Measurements from ENCODE around the gene BDH1. TPM values are rescaled to one million over a fixed set of nuclear protein-coding genes. Genes with fewer than 3 reads are reported as not detected.

The BDH1 gene
- total and polyA plus RNA-seq, 12 donors, result 5.7 to 31.1 (median 11.5) TPM

- no peaks in the 10 kb centered on the region for H3K9me3 ChIP-seq (replicated peaks in 1 of 3)
- H3K27me3 ChIP-seq, result no peaks in the 10 kb centered on the region
- WGBS, 4 donors, result 91 to 100% (median 94%) methylated on average over 2 to 10 of the region's 10 CpGs
- no peaks in the 10 kb centered on the region for H3K36me3 ChIP-seq (replicated peaks in 1 of 2)
- H3K4me3 ChIP-seq, result no peak overlapping the region
- H3K4me1 ChIP-seq (replicated peaks in 1 of 2), result no peaks in the 10 kb centered on the region
- intact Hi-C loops (cut with DNase I), result no loop called here
- no peak overlapping the region for H3K27ac ChIP-seq
- DNase-seq, result no peak
- TF ChIP-seq, protein P1, sequence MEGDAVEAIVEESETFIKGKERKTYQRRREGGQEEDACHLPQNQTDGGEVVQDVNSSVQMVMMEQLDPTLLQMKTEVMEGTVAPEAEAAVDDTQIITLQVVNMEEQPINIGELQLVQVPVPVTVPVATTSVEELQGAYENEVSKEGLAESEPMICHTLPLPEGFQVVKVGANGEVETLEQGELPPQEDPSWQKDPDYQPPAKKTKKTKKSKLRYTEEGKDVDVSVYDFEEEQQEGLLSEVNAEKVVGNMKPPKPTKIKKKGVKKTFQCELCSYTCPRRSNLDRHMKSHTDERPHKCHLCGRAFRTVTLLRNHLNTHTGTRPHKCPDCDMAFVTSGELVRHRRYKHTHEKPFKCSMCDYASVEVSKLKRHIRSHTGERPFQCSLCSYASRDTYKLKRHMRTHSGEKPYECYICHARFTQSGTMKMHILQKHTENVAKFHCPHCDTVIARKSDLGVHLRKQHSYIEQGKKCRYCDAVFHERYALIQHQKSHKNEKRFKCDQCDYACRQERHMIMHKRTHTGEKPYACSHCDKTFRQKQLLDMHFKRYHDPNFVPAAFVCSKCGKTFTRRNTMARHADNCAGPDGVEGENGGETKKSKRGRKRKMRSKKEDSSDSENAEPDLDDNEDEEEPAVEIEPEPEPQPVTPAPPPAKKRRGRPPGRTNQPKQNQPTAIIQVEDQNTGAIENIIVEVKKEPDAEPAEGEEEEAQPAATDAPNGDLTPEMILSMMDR (IDR thresholded peaks at IDR 0.05), result no peak
- no peak for TF ChIP-seq POLR2A (IDR thresholded peaks at IDR 0.05)
Observed at GRCh38 chr3:197546307-197547085, 9.3 kb downstream of the BDH1 start.

- Histone ChIP-seq H3K36me3 (replicated peaks in 1 of 2) (no peaks in the 10 kb centered on the region), H3K4me1 (replicated peaks in 1 of 2) (no peaks in the 10 kb centered on the region), H3K4me3 (no peak overlapping the region), H3K27me3 (no peaks in the 10 kb centered on the region), H3K27ac (no peak overlapping the region), H3K9me3 (replicated peaks in 1 of 3) (no peaks in the 10 kb centered on the region)
- 82 to 88% (median 86%) methylated on average over 5 of the region's 5 CpGs for whole genome bisulfite sequencing, 4 donors
- TF ChIP-seq POLR2A (IDR thresholded peaks at IDR 0.05), result no peak
- TF ChIP-seq, protein P1 (IDR thresholded peaks at IDR 0.05), result no peak
- intact Hi-C loops (cut with DNase I), result no loop called here
- no peak for DNase-seq
Observed at GRCh38 chr3:197545571-197545970, 10.2 kb downstream of the BDH1 start.

DNA sequence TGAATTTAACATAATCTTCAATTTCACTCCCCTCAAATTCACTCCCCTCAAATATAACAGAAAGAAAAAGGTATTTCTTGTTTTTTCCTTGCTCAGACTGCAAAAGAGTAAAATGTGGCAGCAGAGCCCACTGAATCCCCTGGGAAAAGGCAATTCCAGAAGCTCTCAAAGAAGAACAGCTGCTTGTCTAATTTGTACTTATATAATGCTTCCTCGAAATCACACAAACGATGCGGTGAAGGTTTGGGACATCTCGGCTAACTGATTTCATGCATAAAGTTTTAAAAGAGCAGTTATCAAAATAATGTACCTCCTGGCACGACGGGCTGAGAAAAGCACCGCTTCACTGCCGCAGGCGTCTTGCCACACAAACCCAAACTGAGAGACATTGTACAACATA lies 10.7 kb downstream of the BDH1 start:
- no peaks in the 10 kb centered on the region for H3K4me1 ChIP-seq (replicated peaks in 1 of 2)
- H3K36me3 ChIP-seq (replicated peaks in 1 of 2), result no peaks in the 10 kb centered on the region
- H3K27ac ChIP-seq, result no peak overlapping the region
- WGBS, 4 donors, result 87 to 95% (median 89%) methylated on average over 9 of the region's 9 CpGs
- H3K9me3 ChIP-seq (replicated peaks in 1 of 3), result no peaks in the 10 kb centered on the region
- no peaks in the 10 kb centered on the region for H3K27me3 ChIP-seq
- TF ChIP-seq, protein P1 (IDR thresholded peaks at IDR 0.05), result no peak
- no peak for TF ChIP-seq POLR2A (IDR thresholded peaks at IDR 0.05)
- intact Hi-C loops (cut with DNase I), result no loop called here
- no peak for DNase-seq
- H3K4me3 ChIP-seq, result no peak overlapping the region

GRCh38 chr3:197542741-197543454 lies 12.9 kb downstream of the BDH1 start:
- intact Hi-C loops (cut with DNase I), result no loop called here

More at GRCh38 chr3:197542741-197543454, 12.9 kb downstream of the BDH1 start:
- no peaks in the 10 kb centered on the region for H3K4me1 ChIP-seq (replicated peaks in 1 of 2)
- no peaks in the 10 kb centered on the region for H3K27me3 ChIP-seq
- TF ChIP-seq POLR2A (IDR thresholded peaks at IDR 0.05), result no peak
- TF ChIP-seq, protein P1 (IDR thresholded peaks at IDR 0.05), result no peak
- peak in 5 of 7 donors; percentile 38 to 62 (median 46) for DNase-seq
- H3K4me3 ChIP-seq, result no peak overlapping the region
- H3K9me3 ChIP-seq (replicated peaks in 1 of 3), result no peaks in the 10 kb centered on the region
- 83 to 92% (median 88%) methylated on average over 16 to 18 of the region's 18 CpGs for WGBS, 4 donors
- H3K36me3 ChIP-seq (replicated peaks in 1 of 2), result no peaks in the 10 kb centered on the region
- H3K27ac ChIP-seq, result no peak overlapping the region
